Measurements from ENCODE around the gene LSAMP. TPM values are rescaled to one million over a fixed set of nuclear protein-coding genes. Genes with fewer than 3 reads are reported as not detected.

Gene LSAMP
- total and polyA plus RNA-seq, 2 experiments from 2014 or later, result 2.0 to 2.9 TPM

DNA sequence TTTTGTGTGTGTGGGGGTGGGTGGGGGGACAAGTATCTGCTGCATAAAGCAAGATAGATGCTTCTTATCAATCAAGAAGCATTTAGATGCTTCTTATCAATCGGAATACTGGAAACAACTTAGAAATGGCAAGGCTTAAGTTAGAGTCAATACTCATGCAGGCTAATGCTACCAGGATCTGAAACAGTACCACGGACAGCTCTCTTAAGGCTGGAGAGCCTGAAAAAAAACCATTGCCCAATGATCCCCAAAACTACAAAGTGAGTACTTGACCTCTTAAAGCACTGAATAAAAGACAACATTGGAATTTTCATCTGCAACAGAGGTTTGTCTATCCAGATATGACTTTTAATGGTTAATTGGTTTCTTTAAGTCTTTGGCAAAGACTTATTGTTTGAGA lies 559.7 kb downstream of the LSAMP start:
- Mint-ChIP-seq H3K36me3 (ENCODE audit: low read depth) (no peaks in the 10 kb centered on the region), H3K4me3 (no peak overlapping the region), H3K9me3 (no peaks in the 10 kb centered on the region), H3K4me1 (no peaks in the 10 kb centered on the region), H3K27ac (no peak overlapping the region), H3K27me3 (ENCODE audit: insufficient read depth, low read depth, poor library complexity) (no peaks in the 10 kb centered on the region)
- ATAC-seq (peak; percentile 55), DNase-seq (ENCODE audit: low spot score) (peak; percentile 73)
- H3K36me3 ChIP-seq (ENCODE audit: insufficient read depth), result no peaks in the 10 kb centered on the region
- H3K4me3 ChIP-seq, result no peak overlapping the region
- no peak overlapping the region for H3K4me2 ChIP-seq
- no peaks in the 10 kb centered on the region for H3F3A ChIP-seq (replicated peaks; ENCODE audit: low read depth)
- TF ChIP-seq ZNF114 (CRISPR knock-in tag; IDR thresholded peaks at IDR 0.05), result no peak
- no peak for TF ChIP-seq ZNF331 (CRISPR knock-in tag; IDR thresholded peaks at IDR 0.05; ENCODE audit: low read depth)
- peak; percentile 92 for TF ChIP-seq REST (IDR thresholded peaks at IDR 0.05; ENCODE audit: unreplicated experiment)
- H3K79me2 ChIP-seq (replicated peaks; ENCODE audit: insufficient read depth), result no peaks in the 10 kb centered on the region
- no peak overlapping the region for H3K27ac ChIP-seq (ENCODE audit: low read depth)
- H3K9me2 ChIP-seq (ENCODE audit: insufficient read depth), result no peaks in the 10 kb centered on the region
- no peaks in the 10 kb centered on the region for H3K4me1 ChIP-seq (ENCODE audit: insufficient read depth)
- no peak overlapping the region for H2AFZ ChIP-seq
- H4K20me1 ChIP-seq (replicated peaks; ENCODE audit: insufficient read depth), result no peaks in the 10 kb centered on the region; the same call in 1 of the 2 replicates
- H3K27me3 ChIP-seq (ENCODE audit: insufficient read depth), result no peaks in the 10 kb centered on the region

DNA sequence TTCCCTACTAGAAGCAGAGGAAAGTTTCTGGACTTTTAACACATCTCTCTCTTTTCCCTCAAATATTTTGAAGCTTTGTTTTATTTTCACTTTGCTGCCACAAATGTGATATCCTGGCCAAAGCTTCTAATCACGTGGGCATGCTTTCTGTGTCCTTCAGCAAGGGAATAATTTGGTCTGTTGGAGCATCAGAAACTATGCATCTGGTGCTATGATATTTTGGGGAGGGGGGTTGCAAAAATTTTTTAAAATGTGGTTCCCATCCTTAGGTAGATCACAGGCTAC lies 567.7 kb downstream of the LSAMP start:
- peaks cover 17% of the 10 kb centered on the region for H3K4me1 ChIP-seq (ENCODE audit: insufficient read depth)
- no peak overlapping the region for H3K4me3 Mint-ChIP-seq
- peaks cover 29% of the 10 kb centered on the region for H3K4me1 Mint-ChIP-seq
- no peaks in the 10 kb centered on the region for H4K20me1 ChIP-seq (replicated peaks; ENCODE audit: insufficient read depth)
- no peaks in the 10 kb centered on the region for H3K9me2 ChIP-seq (ENCODE audit: insufficient read depth)
- H3K27ac Mint-ChIP-seq, result no peak overlapping the region
- no peaks in the 10 kb centered on the region for H3K9me3 Mint-ChIP-seq
- DNase-seq (ENCODE audit: low spot score), result no peak
- no peaks in the 10 kb centered on the region for H3K36me3 Mint-ChIP-seq (ENCODE audit: low read depth)
- H3K79me2 ChIP-seq (replicated peaks; ENCODE audit: insufficient read depth), result no peaks in the 10 kb centered on the region
- no peak overlapping the region for H3K4me3 ChIP-seq
- no peaks in the 10 kb centered on the region for H3K27me3 ChIP-seq (ENCODE audit: insufficient read depth)
- H3K27ac ChIP-seq (ENCODE audit: low read depth), result no peak overlapping the region
- no peak overlapping the region for H2AFZ ChIP-seq
- H3K4me2 ChIP-seq, result no peak overlapping the region
- H3F3A ChIP-seq (replicated peaks; ENCODE audit: low read depth), result no peaks in the 10 kb centered on the region
- H3K27me3 Mint-ChIP-seq (ENCODE audit: insufficient read depth, low read depth, poor library complexity), result no peaks in the 10 kb centered on the region
- H3K36me3 ChIP-seq (ENCODE audit: insufficient read depth), result no peaks in the 10 kb centered on the region
- ATAC-seq, result no peak
- TF ChIP-seq JUNB (IDR thresholded peaks at IDR 0.05; ENCODE audit: unreplicated experiment) (no peak), ZNF331 (CRISPR knock-in tag; IDR thresholded peaks at IDR 0.05; ENCODE audit: low read depth) (no peak), CTCF (conservative IDR thresholded peaks at IDR 0.05; ENCODE audit: low read depth in 2 of 2) (no peak), ZNF114 (CRISPR knock-in tag; IDR thresholded peaks at IDR 0.05) (no peak), STAT1 (IDR thresholded peaks at IDR 0.05; ENCODE audit: unreplicated experiment) (no peak), CREB1 (CRISPR knock-in tag; IDR thresholded peaks at IDR 0.05; ENCODE audit: low read depth) (no peak), EZH2phosphoT487 (IDR thresholded peaks at IDR 0.05; ENCODE audit: unreplicated experiment) (no peak), EZH2 (IDR thresholded peaks at IDR 0.05; ENCODE audit: low read depth, unreplicated experiment) (no peak), POLR2AphosphoS5 (IDR thresholded peaks at IDR 0.05; ENCODE audit: low read depth) (no peak)
- TF ChIP-seq, protein P1, sequence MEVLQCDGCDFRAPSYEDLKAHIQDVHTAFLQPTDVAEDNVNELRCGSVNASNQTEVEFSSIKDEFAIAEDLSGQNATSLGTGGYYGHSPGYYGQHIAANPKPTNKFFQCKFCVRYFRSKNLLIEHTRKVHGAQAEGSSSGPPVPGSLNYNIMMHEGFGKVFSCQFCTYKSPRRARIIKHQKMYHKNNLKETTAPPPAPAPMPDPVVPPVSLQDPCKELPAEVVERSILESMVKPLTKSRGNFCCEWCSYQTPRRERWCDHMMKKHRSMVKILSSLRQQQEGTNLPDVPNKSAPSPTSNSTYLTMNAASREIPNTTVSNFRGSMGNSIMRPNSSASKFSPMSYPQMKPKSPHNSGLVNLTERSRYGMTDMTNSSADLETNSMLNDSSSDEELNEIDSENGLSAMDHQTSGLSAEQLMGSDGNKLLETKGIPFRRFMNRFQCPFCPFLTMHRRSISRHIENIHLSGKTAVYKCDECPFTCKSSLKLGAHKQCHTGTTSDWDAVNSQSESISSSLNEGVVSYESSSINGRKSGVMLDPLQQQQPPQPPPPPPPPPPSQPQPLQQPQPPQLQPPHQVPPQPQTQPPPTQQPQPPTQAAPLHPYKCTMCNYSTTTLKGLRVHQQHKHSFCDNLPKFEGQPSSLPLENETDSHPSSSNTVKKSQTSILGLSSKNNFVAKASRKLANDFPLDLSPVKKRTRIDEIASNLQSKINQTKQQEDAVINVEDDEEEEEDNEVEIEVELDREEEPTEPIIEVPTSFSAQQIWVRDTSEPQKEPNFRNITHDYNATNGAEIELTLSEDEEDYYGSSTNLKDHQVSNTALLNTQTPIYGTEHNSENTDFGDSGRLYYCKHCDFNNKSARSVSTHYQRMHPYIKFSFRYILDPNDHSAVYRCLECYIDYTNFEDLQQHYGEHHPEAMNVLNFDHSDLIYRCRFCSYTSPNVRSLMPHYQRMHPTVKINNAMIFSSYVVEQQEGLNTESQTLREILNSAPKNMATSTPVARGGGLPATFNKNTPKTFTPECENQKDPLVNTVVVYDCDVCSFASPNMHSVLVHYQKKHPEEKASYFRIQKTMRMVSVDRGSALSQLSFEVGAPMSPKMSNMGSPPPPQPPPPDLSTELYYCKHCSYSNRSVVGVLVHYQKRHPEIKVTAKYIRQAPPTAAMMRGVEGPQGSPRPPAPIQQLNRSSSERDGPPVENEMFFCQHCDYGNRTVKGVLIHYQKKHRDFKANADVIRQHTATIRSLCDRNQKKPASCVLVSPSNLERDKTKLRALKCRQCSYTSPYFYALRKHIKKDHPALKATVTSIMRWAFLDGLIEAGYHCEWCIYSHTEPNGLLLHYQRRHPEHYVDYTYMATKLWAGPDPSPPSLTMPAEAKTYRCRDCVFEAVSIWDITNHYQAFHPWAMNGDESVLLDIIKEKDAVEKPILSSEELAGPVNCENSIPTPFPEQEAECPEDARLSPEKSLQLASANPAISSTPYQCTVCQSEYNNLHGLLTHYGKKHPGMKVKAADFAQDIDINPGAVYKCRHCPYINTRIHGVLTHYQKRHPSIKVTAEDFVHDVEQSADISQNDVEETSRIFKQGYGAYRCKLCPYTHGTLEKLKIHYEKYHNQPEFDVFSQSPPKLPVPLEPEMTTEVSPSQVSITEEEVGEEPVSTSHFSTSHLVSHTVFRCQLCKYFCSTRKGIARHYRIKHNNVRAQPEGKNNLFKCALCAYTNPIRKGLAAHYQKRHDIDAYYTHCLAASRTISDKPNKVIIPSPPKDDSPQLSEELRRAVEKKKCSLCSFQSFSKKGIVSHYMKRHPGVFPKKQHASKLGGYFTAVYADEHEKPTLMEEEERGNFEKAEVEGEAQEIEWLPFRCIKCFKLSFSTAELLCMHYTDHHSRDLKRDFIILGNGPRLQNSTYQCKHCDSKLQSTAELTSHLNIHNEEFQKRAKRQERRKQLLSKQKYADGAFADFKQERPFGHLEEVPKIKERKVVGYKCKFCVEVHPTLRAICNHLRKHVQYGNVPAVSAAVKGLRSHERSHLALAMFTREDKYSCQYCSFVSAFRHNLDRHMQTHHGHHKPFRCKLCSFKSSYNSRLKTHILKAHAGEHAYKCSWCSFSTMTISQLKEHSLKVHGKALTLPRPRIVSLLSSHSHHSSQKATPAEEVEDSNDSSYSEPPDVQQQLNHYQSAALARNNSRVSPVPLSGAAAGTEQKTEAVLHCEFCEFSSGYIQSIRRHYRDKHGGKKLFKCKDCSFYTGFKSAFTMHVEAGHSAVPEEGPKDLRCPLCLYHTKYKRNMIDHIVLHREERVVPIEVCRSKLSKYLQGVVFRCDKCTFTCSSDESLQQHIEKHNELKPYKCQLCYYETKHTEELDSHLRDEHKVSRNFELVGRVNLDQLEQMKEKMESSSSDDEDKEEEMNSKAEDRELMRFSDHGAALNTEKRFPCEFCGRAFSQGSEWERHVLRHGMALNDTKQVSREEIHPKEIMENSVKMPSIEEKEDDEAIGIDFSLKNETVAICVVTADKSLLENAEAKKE (CRISPR knock-in tag; IDR thresholded peaks at IDR 0.05), result no peak
